Measurements from ENCODE around the gene CARD11. TPM values are rescaled to one million over a fixed set of nuclear protein-coding genes. Genes with fewer than 3 reads are reported as not detected.

The CARD11 gene
- polyA plus RNA-seq (2013, experiment 1 of 2): 18.6 TPM
- polyA plus RNA-seq (2013, experiment 2 of 2): 16.0 TPM

DNA sequence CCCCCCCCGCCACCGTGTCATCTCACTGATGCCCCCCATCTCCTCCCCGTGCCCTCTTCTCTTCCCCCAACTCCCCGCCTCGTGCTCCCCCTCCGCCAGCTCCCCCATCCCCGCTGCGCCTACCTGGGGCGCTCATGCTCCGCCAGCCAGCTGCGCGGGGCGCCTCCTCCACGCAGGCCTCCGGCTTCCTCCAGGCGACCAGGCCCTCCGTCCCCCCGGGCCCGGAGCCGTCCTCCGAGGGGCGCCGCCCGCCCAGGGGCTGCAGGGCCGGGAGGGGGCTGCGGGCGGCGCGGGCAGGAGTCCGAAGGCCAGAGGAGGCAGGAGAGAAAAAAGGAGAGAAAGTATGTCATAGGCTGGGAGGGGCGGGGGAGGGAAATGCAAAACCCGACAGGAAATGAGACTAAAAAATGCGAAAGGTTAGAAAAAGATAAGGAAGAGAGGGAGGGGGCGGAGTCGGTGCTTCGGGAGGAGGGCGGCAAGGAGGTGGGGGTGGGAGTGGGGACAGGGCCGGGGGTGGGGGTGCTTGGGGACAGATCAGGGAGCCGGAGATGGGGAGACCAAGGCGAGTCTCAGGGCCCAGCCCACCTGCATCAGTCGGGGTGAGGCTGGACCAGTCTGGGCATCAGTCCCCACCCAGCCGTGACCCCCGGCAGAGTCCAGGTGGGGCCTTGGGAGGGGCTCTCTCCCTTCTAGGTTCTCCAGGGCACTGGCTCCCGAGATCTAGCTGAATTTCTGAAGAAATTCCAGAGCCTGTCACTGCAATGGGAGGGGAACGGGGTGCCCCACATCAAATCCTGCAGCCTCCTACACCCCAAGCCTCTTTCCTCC, at the start of gene CARD11:
TSS of gene CARD11 (minus strand) at position 324 of the 828 bp plus-strand sequence. CDS start 85,361 bp downstream, outside the sequence.
- Histone ChIP-seq H3K9me3 (ENCODE audit: insufficient read depth, low read depth, low read length) (no peaks in the 10 kb centered on the region), H3K9ac (ENCODE audit: low read depth, low read length) (no peak within 1 kb of the TSS), H3K36me3 (ENCODE audit: insufficient read depth, low read length) (no peaks in the 10 kb centered on the region), H3K27me3 (ENCODE audit: insufficient read depth, low read length) (no peaks in the 10 kb centered on the region; the same call in 1 of the 2 replicates), H3K4me1 (ENCODE audit: insufficient read depth, low read length) (no peaks in the 10 kb centered on the region), H3K27ac (ENCODE audit: low read depth, low read length) (no peak within 1 kb of the TSS), H3K4me3 (ENCODE audit: low read length) (peak within 1 kb of the TSS; percentile 54)
- WGBS: 6% methylated on average over 42 of the region's 45 CpGs

DNA sequence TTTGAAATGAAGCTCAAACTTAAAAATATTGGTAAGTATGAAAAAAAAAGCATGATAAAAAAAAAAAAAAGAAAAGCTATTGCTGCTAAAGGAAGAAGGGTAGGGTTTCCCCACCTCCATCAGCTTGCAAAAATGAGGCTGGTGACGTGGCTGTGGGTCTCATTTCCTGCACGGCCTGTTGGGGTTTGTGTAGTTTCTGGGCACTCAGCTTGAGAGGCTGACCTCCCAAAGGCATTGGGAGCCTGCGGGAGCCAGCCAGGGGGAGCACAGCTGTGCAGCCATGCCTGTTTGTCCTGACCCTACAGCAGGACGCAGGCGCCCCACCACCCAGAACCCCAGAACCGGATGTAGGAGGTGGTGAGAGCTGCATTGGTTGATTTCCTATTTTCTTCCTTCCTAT, 48.8 kb upstream of the CARD11 start:
- no peaks in the 10 kb centered on the region for H3K9me3 ChIP-seq (ENCODE audit: insufficient read depth, low read depth, low read length)
- no peak overlapping the region for H3K27ac ChIP-seq (ENCODE audit: low read depth, low read length)
- no peak overlapping the region for H3K9ac ChIP-seq (ENCODE audit: low read depth, low read length)
- no peaks in the 10 kb centered on the region for H3K27me3 ChIP-seq (ENCODE audit: insufficient read depth, low read length)
- no peaks in the 10 kb centered on the region for H3K4me1 ChIP-seq (ENCODE audit: insufficient read depth, low read length)
- no peak overlapping the region for H3K4me3 ChIP-seq (ENCODE audit: low read length)
- WGBS: 91% methylated on average over 5 of the region's 6 CpGs
- H3K36me3 ChIP-seq (ENCODE audit: insufficient read depth, low read length): no peaks in the 10 kb centered on the region

DNA sequence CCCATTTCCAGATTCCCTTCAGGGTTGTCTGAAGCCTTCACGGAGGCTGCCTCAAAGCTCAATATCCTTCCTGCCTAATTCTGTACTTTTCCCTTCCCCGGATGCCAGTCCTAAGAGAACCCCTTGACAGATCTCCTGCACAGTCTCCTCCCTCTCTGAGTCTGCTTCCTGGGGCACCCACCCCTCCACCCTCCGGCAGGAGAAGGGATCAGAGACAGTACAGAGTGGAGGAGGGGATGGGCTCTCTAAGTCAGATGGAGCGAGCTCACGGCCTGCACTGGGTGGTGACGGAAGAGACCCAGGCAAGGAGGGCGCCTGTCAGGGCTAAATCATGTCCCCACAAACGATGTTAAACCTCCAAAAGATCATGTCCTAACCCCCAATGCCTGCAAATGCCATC, 48.0 kb upstream of the CARD11 start:
- Histone ChIP-seq H3K4me3 (ENCODE audit: low read length) (no peak overlapping the region), H3K36me3 (ENCODE audit: insufficient read depth, low read length) (no peaks in the 10 kb centered on the region), H3K9me3 (ENCODE audit: insufficient read depth, low read depth, low read length) (no peaks in the 10 kb centered on the region), H3K27me3 (ENCODE audit: insufficient read depth, low read length) (no peaks in the 10 kb centered on the region), H3K27ac (ENCODE audit: low read depth, low read length) (no peak overlapping the region), H3K9ac (ENCODE audit: low read depth, low read length) (no peak overlapping the region), H3K4me1 (ENCODE audit: insufficient read depth, low read length) (no peaks in the 10 kb centered on the region)
- 93% methylated on average over 8 of the region's 8 CpGs for WGBS

DNA sequence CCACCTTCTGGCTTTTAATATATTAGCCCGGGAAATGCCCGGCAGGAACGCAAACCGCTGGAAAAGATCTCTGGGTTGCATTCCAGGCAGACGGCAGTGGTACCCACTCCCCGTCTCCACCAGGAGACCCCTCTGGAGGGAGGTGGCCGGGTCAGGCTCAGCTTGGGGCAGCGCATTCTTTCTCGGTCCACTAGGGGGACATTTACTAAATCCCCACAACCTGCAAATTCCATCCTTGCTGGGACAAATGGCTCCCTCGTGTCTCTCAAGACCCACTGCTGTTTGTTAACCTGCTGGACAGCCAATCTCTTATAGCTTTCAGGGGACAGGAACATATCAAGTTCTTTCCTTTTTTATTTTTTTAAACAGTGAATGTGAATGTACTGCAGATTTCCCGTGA, 45.8 kb upstream of the CARD11 start:
- H3K9me3 ChIP-seq (ENCODE audit: insufficient read depth, low read depth, low read length): no peaks in the 10 kb centered on the region
- H3K36me3 ChIP-seq (ENCODE audit: insufficient read depth, low read length): no peaks in the 10 kb centered on the region
- no peak overlapping the region for H3K9ac ChIP-seq (ENCODE audit: low read depth, low read length)
- no peaks in the 10 kb centered on the region for H3K4me1 ChIP-seq (ENCODE audit: insufficient read depth, low read length)
- no peaks in the 10 kb centered on the region for H3K27me3 ChIP-seq (ENCODE audit: insufficient read depth, low read length)
- no peak overlapping the region for H3K27ac ChIP-seq (ENCODE audit: low read depth, low read length)
- H3K4me3 ChIP-seq (ENCODE audit: low read length): no peak overlapping the region
- 53% methylated on average over 11 of the region's 11 CpGs for WGBS

DNA sequence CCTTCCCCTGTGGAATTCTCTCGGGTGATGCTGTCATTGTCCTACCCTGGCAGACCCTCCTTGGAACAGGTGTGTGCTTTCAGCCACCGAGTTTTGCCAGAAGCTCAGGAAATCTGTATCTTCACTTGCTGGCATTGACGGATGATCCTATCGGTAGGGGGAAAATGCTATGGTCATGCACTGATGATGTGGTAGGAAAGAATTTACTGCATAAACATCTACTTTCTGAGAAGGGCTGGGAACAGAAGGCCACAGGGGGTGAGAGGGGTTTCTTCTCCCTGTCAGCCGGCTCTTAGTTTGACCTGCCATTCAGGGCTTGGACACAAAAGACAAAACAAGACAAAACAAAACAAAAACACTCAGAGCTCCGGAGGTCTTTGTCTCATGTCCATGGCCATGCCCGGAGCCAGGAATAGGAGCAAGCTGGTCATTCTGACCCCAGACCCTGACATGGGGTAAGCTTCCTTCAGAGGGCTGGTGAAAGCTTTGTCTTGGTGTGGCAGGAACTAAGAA, 43.6 kb upstream of the CARD11 start:
- Histone ChIP-seq H3K4me3 (ENCODE audit: low read length) (no peak overlapping the region), H3K9me3 (ENCODE audit: insufficient read depth, low read depth, low read length) (no peaks in the 10 kb centered on the region), H3K9ac (ENCODE audit: low read depth, low read length) (no peak overlapping the region), H3K27me3 (ENCODE audit: insufficient read depth, low read length) (no peaks in the 10 kb centered on the region), H3K27ac (ENCODE audit: low read depth, low read length) (no peak overlapping the region), H3K36me3 (ENCODE audit: insufficient read depth, low read length) (no peaks in the 10 kb centered on the region), H3K4me1 (ENCODE audit: insufficient read depth, low read length) (no peaks in the 10 kb centered on the region)
- 65% methylated on average over 7 of the region's 7 CpGs for WGBS

DNA sequence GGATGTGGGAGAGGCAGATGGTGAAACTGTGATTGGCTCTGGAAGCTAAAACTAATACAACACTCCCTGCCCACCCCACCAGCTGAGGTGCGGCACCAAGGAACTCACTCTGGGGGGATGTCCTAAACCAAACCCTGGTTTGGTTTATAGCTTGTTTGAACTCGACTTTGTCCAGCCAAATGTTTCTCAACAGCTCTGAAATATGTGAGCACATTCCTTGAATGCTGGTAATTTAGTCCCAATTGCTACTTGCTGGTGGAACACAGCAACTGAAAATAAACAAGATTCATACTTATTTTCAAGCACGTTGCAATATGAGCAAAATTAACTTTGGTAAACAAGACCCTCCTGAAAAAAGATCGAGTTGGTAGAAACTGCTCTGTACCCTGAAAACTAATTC, 39.7 kb upstream of the CARD11 start:
- no peaks in the 10 kb centered on the region for H3K4me1 ChIP-seq (ENCODE audit: insufficient read depth, low read length)
- WGBS: 92% methylated on average over 4 of the region's 4 CpGs
- H3K9ac ChIP-seq (ENCODE audit: low read depth, low read length): no peak overlapping the region
- no peaks in the 10 kb centered on the region for H3K36me3 ChIP-seq (ENCODE audit: insufficient read depth, low read length)
- H3K27ac ChIP-seq (ENCODE audit: low read depth, low read length): no peak overlapping the region
- no peaks in the 10 kb centered on the region for H3K27me3 ChIP-seq (ENCODE audit: insufficient read depth, low read length)
- H3K4me3 ChIP-seq (ENCODE audit: low read length): no peak overlapping the region
- no peaks in the 10 kb centered on the region for H3K9me3 ChIP-seq (ENCODE audit: insufficient read depth, low read depth, low read length)

DNA sequence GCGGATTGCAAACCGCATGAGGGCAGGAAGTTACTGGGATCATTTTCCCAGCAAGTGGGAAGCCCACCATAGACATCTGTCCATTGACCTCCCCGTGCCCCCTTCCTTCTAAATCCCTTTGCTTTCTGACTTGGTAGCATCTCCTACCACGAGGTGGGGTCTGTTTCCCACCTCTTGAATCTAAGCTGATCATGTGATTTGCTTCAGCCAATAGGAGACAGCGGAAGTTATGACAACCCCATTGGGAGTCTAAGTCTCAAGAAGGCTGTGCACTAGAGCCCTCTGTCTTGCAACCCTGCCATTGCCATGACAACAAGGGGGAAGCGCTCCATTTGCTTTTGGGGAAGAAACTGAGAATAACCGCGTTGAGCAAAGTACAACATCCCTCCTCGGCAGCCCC, 39.2 kb upstream of the CARD11 start:
- no peaks in the 10 kb centered on the region for H3K36me3 ChIP-seq (ENCODE audit: insufficient read depth, low read length)
- H3K27me3 ChIP-seq (ENCODE audit: insufficient read depth, low read length): no peaks in the 10 kb centered on the region
- no peak overlapping the region for H3K27ac ChIP-seq (ENCODE audit: low read depth, low read length)
- no peaks in the 10 kb centered on the region for H3K4me1 ChIP-seq (ENCODE audit: insufficient read depth, low read length)
- 93% methylated on average over 9 of the region's 9 CpGs for WGBS
- no peak overlapping the region for H3K4me3 ChIP-seq (ENCODE audit: low read length)
- H3K9me3 ChIP-seq (ENCODE audit: insufficient read depth, low read depth, low read length): no peaks in the 10 kb centered on the region
- H3K9ac ChIP-seq (ENCODE audit: low read depth, low read length): no peak overlapping the region

DNA sequence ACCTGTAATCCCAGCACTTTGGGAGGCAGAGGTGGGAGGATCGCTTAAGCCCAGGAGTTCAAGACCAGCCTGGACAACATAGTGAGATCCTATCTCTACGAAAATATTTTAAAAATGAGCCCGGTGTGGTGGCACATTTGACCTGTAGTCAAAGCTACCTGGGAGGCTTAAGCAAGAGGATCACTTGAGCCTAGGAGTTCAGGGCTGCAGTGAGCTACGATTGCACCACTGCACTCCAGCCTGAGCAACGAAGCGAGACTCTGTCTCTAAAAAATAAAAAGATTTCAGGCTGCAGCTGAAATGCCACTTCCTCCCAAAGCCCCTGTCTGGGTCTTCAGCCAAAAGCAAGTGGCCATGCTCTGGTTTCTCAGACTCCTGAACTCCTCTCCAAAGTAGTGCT, 38.7 kb upstream of the CARD11 start:
- Histone ChIP-seq H3K4me3 (ENCODE audit: low read length) (no peak overlapping the region), H3K27ac (ENCODE audit: low read depth, low read length) (no peak overlapping the region), H3K36me3 (ENCODE audit: insufficient read depth, low read length) (no peaks in the 10 kb centered on the region), H3K4me1 (ENCODE audit: insufficient read depth, low read length) (no peaks in the 10 kb centered on the region), H3K27me3 (ENCODE audit: insufficient read depth, low read length) (no peaks in the 10 kb centered on the region), H3K9me3 (ENCODE audit: insufficient read depth, low read depth, low read length) (no peaks in the 10 kb centered on the region), H3K9ac (ENCODE audit: low read depth, low read length) (no peak overlapping the region)
- WGBS: 93% methylated on average over 6 of the region's 6 CpGs

DNA sequence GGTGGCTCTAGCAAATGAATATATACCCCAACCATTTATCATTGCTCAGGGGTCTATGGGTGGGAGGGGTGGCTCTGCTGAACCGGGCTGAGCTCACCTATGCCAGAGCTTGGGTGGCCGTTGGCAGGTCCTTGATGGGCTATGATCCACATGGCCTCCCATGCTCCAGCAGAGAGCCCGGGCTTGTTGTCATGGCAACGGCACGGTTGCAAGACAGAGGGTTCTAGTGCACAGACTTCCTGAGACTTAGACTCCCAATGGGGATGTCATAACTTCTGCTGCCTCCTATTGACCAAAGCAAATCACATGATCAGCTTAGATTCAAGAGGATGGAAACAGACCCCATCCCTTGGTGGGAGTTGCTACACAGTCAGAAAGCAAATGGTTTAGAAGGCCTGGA, 36.4 kb upstream of the CARD11 start:
- Histone ChIP-seq H3K27ac (ENCODE audit: low read depth, low read length) (no peak overlapping the region), H3K9me3 (ENCODE audit: insufficient read depth, low read depth, low read length) (no peaks in the 10 kb centered on the region; the same call in 1 of the 2 replicates), H3K36me3 (ENCODE audit: insufficient read depth, low read length) (no peaks in the 10 kb centered on the region), H3K4me1 (ENCODE audit: insufficient read depth, low read length) (no peaks in the 10 kb centered on the region), H3K4me3 (ENCODE audit: low read length) (no peak overlapping the region), H3K27me3 (ENCODE audit: insufficient read depth, low read length) (no peaks in the 10 kb centered on the region), H3K9ac (ENCODE audit: low read depth, low read length) (no peak overlapping the region)
- WGBS: 85% methylated on average over 5 of the region's 5 CpGs

DNA sequence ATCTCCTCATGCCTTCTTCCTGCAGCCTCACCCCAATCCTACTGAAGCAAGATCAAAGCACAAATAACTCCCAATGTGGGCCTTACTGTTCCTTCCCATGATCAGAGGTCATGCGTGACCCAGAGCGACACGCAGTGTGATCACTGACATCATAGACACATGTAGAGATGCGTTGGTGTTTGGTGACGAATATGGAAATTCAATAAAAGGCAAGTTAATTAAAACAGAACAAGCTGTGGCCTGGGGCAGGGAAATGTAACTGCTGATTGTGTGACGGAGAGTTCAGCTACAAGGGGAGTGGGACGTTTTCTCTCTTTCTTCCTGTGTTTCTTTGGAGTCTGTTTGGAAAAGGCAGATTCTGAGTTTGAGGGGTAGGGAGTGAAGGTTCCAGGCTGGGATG, 34.8 kb upstream of the CARD11 start:
- Histone ChIP-seq H3K9ac (ENCODE audit: low read depth, low read length) (no peak overlapping the region), H3K9me3 (ENCODE audit: insufficient read depth, low read depth, low read length) (no peaks in the 10 kb centered on the region; the same call in 1 of the 2 replicates), H3K4me3 (ENCODE audit: low read length) (no peak overlapping the region), H3K36me3 (ENCODE audit: insufficient read depth, low read length) (no peaks in the 10 kb centered on the region), H3K4me1 (ENCODE audit: insufficient read depth, low read length) (no peaks in the 10 kb centered on the region), H3K27me3 (ENCODE audit: insufficient read depth, low read length) (no peaks in the 10 kb centered on the region), H3K27ac (ENCODE audit: low read depth, low read length) (no peak overlapping the region)
- WGBS: 93% methylated on average over 7 of the region's 7 CpGs

DNA sequence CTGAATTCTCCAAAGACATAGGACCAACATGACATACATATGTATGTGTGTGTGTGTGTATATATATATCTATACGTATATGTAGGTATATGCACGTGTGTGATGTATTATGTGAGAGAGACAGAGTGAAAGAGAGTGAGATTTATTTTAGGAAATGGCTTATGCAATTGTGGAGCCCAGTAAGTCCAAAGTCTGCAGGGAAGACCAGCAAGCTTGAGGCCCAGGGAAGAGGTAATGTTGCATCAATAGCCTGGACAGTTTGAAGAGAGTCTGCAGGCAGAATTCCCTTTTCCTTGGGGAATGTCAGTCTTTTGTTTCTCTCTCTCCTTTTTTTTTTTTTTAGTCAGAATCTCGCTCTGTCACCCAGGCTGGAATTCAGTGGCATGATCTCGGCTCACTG, 33.0 kb upstream of the CARD11 start:
- Histone ChIP-seq H3K27me3 (ENCODE audit: insufficient read depth, low read length) (no peaks in the 10 kb centered on the region), H3K9ac (ENCODE audit: low read depth, low read length) (no peak overlapping the region), H3K36me3 (ENCODE audit: insufficient read depth, low read length) (no peaks in the 10 kb centered on the region), H3K4me3 (ENCODE audit: low read length) (no peak overlapping the region), H3K4me1 (ENCODE audit: insufficient read depth, low read length) (no peaks in the 10 kb centered on the region), H3K9me3 (ENCODE audit: insufficient read depth, low read depth, low read length) (no peaks in the 10 kb centered on the region; the same call in 1 of the 2 replicates), H3K27ac (ENCODE audit: low read depth, low read length) (no peak overlapping the region)
- 94% methylated on average over 4 of the region's 4 CpGs for WGBS

All from HUES64 (cell line).